Kidney (tissue), 14 donors: ENCODE data around the gene BCAS3. TPM values are rescaled to one million over a fixed set of nuclear protein-coding genes. Genes with fewer than 3 reads are reported as not detected.

Source experiments
- DNase-seq, 5 donors: peaks; one replicate each; pipeline ENCODE4 v3.0.0-alpha.2; 2013 to 2020
- FAIRE-seq: peaks from 2 replicates; lab custom pipeline; 2012; peaks lifted over from hg19 to GRCh38; lab: Jason Lieb, UNC
- H3K27ac ChIP-seq, 2 donors: one replicate each; pipeline ENCODE4 v1.7.0; 2013; ENCODE audit warnings: low read depth in 2 of 2, low read length in 2 of 2, inconsistent platforms in 1 of 2
- H3K27me3 ChIP-seq: one replicate; pipeline ENCODE4 v1.7.1; 2013; ENCODE audit warnings: low read length, inconsistent platforms; ENCODE audit not compliant: control insufficient read depth, insufficient read depth
- H3K36me3 ChIP-seq, 3 donors: one replicate each; pipeline versions ENCODE4 v1.7.0 to v1.7.1; 2013; ENCODE audit warnings: low read length in 3 of 3, control low read depth in 1 of 3, inconsistent platforms in 1 of 3; ENCODE audit not compliant: insufficient read depth in 3 of 3, control insufficient read depth in 2 of 3
- H3K4me1 ChIP-seq, 3 donors: one replicate each; pipeline versions ENCODE4 v1.7.0 to v1.7.1; 2013; ENCODE audit warnings: low read length in 3 of 3, inconsistent platforms in 1 of 3, low read depth in 1 of 3; ENCODE audit not compliant: control insufficient read depth in 2 of 3, insufficient read depth in 2 of 3
- H3K4me3 ChIP-seq, 3 donors: one replicate each; pipeline versions ENCODE4 v1.7.0 to v1.8.1; 2013; ENCODE audit warnings: low read length in 3 of 3, control low read depth in 1 of 3, inconsistent platforms in 1 of 3
- H3K9ac ChIP-seq, 3 donors: one replicate each; pipeline versions ENCODE4 v1.7.0 to v1.7.1; 2013; ENCODE audit warnings: low read length in 3 of 3, control low read depth in 1 of 3, inconsistent platforms in 1 of 3
- H3K9me3 ChIP-seq, 3 donors: one replicate each; pipeline versions ENCODE4 v1.7.0 to v1.7.1; 2013; ENCODE audit warnings: low read length in 3 of 3, control low read depth in 1 of 3, inconsistent platforms in 1 of 3; ENCODE audit not compliant: control insufficient read depth in 2 of 3, insufficient read depth in 1 of 3
- intact Hi-C: fragments of 100-400 bp; cut with DNase I; formaldehyde crosslinking; loops from one replicate; pipeline ENCODE4 v1.11.1; 2022
- polyA plus RNA-seq: library from polyadenylated mRNA; stranded (reverse); fragments of 350-450 nt; fragmentation: Illumina TruSeq; extraction: RNeasy Lipid Tissue Mini Kit (QIAGEN cat#74804); gene quantifications from one replicate; pipeline ENCODE4 v1.2.3, GENCODE V29; 2014; ENCODE audit warnings: low read depth, low replicate concordance; ENCODE audit not compliant: insufficient read depth
- total RNA-seq: library from RNA; stranded (reverse); fragmentation: NEBNext Ultra II Directional; extraction: Animal tissue kit (Norgen Biotek cat#: 25700); gene quantifications from one replicate; pipeline ENCODE4 v1.2.1, GENCODE V29; 2021
- TF ChIP-seq, protein P1 (sequence below): IDR thresholded peaks from 3 replicates; pipeline ENCODE4 v1.5.1; 2012; ENCODE audit warnings: mild to moderate bottlenecking, moderate library complexity, borderline replicate concordance; ENCODE audit not compliant: insufficient read depth; ENCODE audit errors: extremely low read depth
- donor health status: control.
- donor health status: control.
- donor health status: control.
- donor health status: control.
- donor health status: control.
- donor health status: DM: yes; HTN: yes; CAD: no.
- donor health status: Normal renal cell carcinoma (clear cell type).

The BCAS3 gene
- total and polyA plus RNA-seq, 2 donors from 2014 or later, result 18.3 to 44.1 TPM

DNA sequence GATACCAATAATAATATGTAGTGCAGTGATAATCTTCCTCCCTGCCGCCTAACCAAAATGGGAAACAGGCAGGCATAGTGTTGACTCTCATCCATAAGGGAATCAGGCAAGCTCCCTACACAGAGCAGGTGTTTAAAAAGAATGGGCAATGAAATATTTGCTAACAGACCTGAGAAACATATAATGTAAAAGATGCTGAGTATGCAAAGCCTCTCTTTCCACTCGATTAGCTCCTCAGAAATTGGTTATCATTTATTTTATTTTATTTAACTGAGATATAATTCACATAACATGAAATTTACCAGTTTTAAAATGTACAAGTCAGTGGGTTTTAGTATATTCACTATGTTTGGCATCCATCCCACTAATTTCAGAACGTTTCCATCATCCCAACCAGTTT, 404.3 kb downstream of the BCAS3 start:
- no peak overlapping the region for H3K27ac ChIP-seq
- H3K4me3 ChIP-seq, result no peak overlapping the region
- no peaks in the 10 kb centered on the region for H3K4me1 ChIP-seq
- H3K36me3 ChIP-seq, result no peaks in the 10 kb centered on the region
- FAIRE-seq (no peak), DNase-seq (no peak)
- no peak overlapping the region for H3K9ac ChIP-seq
- no peaks in the 10 kb centered on the region for H3K9me3 ChIP-seq
- H3K27me3 ChIP-seq, result no peaks in the 10 kb centered on the region
- intact Hi-C loops, result no loop called here
- TF ChIP-seq, protein P1, sequence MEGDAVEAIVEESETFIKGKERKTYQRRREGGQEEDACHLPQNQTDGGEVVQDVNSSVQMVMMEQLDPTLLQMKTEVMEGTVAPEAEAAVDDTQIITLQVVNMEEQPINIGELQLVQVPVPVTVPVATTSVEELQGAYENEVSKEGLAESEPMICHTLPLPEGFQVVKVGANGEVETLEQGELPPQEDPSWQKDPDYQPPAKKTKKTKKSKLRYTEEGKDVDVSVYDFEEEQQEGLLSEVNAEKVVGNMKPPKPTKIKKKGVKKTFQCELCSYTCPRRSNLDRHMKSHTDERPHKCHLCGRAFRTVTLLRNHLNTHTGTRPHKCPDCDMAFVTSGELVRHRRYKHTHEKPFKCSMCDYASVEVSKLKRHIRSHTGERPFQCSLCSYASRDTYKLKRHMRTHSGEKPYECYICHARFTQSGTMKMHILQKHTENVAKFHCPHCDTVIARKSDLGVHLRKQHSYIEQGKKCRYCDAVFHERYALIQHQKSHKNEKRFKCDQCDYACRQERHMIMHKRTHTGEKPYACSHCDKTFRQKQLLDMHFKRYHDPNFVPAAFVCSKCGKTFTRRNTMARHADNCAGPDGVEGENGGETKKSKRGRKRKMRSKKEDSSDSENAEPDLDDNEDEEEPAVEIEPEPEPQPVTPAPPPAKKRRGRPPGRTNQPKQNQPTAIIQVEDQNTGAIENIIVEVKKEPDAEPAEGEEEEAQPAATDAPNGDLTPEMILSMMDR, result no peak

DNA sequence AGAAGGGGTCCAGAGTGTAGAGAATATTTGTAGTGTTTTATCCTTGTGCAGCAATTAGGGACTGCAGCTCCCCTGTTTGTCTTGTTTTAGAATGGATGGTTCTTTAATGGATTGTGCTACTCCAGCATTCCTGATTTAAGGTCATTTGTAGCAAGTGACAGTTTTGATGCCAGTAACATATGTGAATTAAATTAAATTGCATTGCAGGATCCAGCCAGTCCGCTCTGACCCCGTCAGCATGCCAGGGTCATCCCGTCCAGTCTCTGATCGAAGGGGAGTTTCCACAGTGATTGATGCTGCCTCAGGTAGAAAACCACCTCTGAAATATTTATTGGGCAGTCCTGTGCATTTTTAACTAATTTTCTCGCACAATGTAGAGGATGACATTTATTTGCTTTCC, 406.6 kb downstream of the BCAS3 start:
- Histone ChIP-seq H3K27me3 (no peaks in the 10 kb centered on the region), H3K36me3 (no peaks in the 10 kb centered on the region), H3K9ac (no peak overlapping the region), H3K4me1 (no peaks in the 10 kb centered on the region), H3K9me3 (no peaks in the 10 kb centered on the region), H3K27ac (no peak overlapping the region), H3K4me3 (no peak overlapping the region)
- intact Hi-C loops, result no loop called here
- no peak for FAIRE-seq
- DNase-seq, result peak in 1 of 5 donors; percentile 9
- TF ChIP-seq, protein P1, result no peak

DNA sequence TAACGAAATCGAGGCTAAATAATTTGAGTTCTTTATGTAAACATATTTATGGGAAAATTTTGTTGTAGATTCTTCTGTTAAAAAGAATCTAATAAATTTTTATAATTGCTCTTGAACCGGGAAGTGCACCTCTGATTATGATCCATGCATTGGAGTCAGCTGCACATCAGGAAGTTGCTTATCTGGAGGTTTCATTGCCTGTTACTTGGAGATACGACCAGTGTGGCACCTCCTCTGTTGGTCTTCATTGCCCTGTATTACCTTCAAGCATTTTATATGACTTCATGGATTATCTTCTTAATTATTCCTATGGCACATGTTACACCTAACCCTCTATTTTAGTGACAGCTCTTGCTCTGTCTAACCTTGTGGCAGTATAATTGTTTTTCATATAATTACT, 409.4 kb downstream of the BCAS3 start:
- Histone ChIP-seq H3K4me3 (no peak overlapping the region), H3K27me3 (no peaks in the 10 kb centered on the region), H3K4me1 (no peaks in the 10 kb centered on the region), H3K36me3 (no peaks in the 10 kb centered on the region), H3K9ac (no peak overlapping the region), H3K9me3 (peaks cover 0 to 3% (median 0%) of the 10 kb centered on the region in 3 donors), H3K27ac (no peak overlapping the region)
- intact Hi-C loops, result no loop called here
- no peak for DNase-seq
- no peak for FAIRE-seq
- TF ChIP-seq, protein P1, result no peak

DNA sequence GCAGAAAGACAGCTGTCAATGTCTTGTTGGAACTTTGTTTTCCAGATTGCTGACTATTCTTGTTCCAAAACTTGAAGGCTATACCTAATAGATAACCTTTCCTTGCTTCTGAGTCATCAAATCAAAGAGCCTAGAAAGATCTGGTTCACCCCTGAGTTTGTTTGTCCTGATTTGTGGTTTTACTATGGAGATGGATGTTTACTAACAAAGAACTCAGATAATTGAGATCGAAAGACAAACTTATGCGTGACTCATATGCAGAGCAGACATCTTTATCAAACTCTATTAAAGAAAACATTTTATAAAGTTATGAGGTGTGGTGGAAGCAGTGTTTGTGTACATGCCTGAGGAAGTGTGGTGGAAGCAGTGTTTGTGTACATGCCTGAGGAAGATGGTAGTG, 410.9 kb downstream of the BCAS3 start:
- no peak overlapping the region for H3K4me3 ChIP-seq
- no peak overlapping the region for H3K27ac ChIP-seq
- H3K9me3 ChIP-seq, result peaks cover 0 to 9% (median 0%) of the 10 kb centered on the region in 3 donors
- no peak for FAIRE-seq
- H3K4me1 ChIP-seq, result no peaks in the 10 kb centered on the region
- no peaks in the 10 kb centered on the region for H3K36me3 ChIP-seq
- intact Hi-C loops, result no loop called here
- TF ChIP-seq, protein P1, result no peak
- H3K27me3 ChIP-seq, result no peaks in the 10 kb centered on the region
- no peak for DNase-seq
- H3K9ac ChIP-seq, result no peak overlapping the region
